Right lobe of liver (tissue), 6 donors: ENCODE measurements around the gene TMEM17. TPM values are rescaled to one million over a fixed set of nuclear protein-coding genes. Genes with fewer than 3 reads are reported as not detected.

ENCODE experiments used
- ATAC-seq, 4 donors: fragments of 200-7000 bp; cut with Tn5 transposase; one replicate each; pipeline ENCODE4 v1.9.1; 2020; ENCODE audit warnings: mild to moderate bottlenecking in 4 of 4, moderate library complexity in 4 of 4
- DNase-seq, 3 donors: peaks; one replicate each; pipeline ENCODE4 v3.0.0-alpha.2; 2020
- H3K27ac ChIP-seq, 3 donors: fragments of 200-600 bp; one replicate each; pipeline ENCODE4 v1.8.0; 2022
- H3K27me3 ChIP-seq, 2 donors: fragments of 200-600 bp; one replicate each; pipeline ENCODE4 v1.8.0; 2022
- H3K36me3 ChIP-seq, 4 donors: fragments of 200-600 bp; sonication (generic) in 1 of 4; one replicate each; pipeline versions ENCODE4 v1.5.1 to v1.8.0; 2017 to 2022; ENCODE audit warnings: control low read depth in 1 of 4
- H3K4me1 ChIP-seq, 4 donors: fragments of 200-600 bp; sonication (generic) in 1 of 4; one replicate each; pipeline versions ENCODE4 v1.5.1 to v1.8.0; 2017 to 2022; ENCODE audit warnings: control low read depth in 1 of 4
- H3K4me3 ChIP-seq, 3 donors: fragments of 200-600 bp; one replicate each; pipeline ENCODE4 v1.8.0; 2022
- H3K9me3 ChIP-seq, 4 donors: fragments of 200-600 bp; sonication (generic) in 1 of 4; one replicate each; pipeline versions ENCODE4 v1.5.1 to v1.8.0; 2017 to 2022; ENCODE audit warnings: control low read depth in 1 of 4
- CTCF ChIP-seq, 4 donors: fragments of 200-600 bp in 3 of 4; fragments of 450-650 bp in 1 of 4; IDR thresholded peaks; one replicate each; pipeline versions ENCODE4 v1.5.1 to v1.8.0; 2016 to 2022; ENCODE audit warnings: antibody characterized with exemption in 4 of 4, mild to moderate bottlenecking in 2 of 4
- POLR2A ChIP-seq: fragments of 450-650 bp; IDR thresholded peaks from one replicate; pipeline ENCODE4 v1.6.1; 2017; ENCODE audit warnings: antibody characterized with exemption, mild to moderate bottlenecking
- WGBS: methylation state at CpG from one replicate; pipeline ENCODE4 v1.1.6; 2018; ENCODE audit warnings: low coverage, low lambda C conversion rate; ENCODE audit not compliant: insufficient coverage; ENCODE audit errors: missing lambda C conversion rate; 5-methylcytosine and 5-hydroxymethylcytosine counted together
- intact Hi-C, 2 donors: fragments of 100-400 bp; cut with DNase I; formaldehyde crosslinking; loops; one replicate each; pipeline versions ENCODE4 v1.11.2 to v1.14.1; 2022
- total RNA-seq, 6 experiments: library from RNA; depleted of rRNA in 2 of 6; stranded (reverse); fragments of >200 nt in 2 of 6; fragmentation: NEBNext Ultra II Directional in 3 of 6; extraction: Animal tissue kit (Norgen Biotek cat#: 25700) in 3 of 6; gene quantifications; one replicate each; pipeline versions ENCODE4 v1.1.0 to v1.2.4, GENCODE V29; 2016 to 2023
- donor health status: DM: no; HTN: yes; CAD: no.
- donor health status: DM: no; HTN: no; CAD: no.
- donor health status: DM: no; HTN: no; CAD: no.
- donor health status: DM: no; HTN: yes; CAD: no.
- donor health status: DM: no; HTN: yes; CAD: no.

Gene TMEM17
- total RNA-seq, 6 experiments from 2014 or later, result 0.40 to 1.2 (median 0.87) TPM

- Histone ChIP-seq H3K36me3 (no peaks in the 10 kb centered on the region), H3K4me1 (peaks cover 0 to 14% (median 2%) of the 10 kb centered on the region in 4 donors), H3K9me3 (no peaks in the 10 kb centered on the region), H3K4me3 (no peak overlapping the region), H3K27ac (peak overlapping the region; percentile 50 to 72 (median 58)), H3K27me3 (no peaks in the 10 kb centered on the region)
- DNase-seq (no peak), ATAC-seq (peak; percentile 66 to 88 (median 78))
- intact Hi-C loops, result no loop called here
- no peak for TF ChIP-seq POLR2A
- 51% methylated on average over 2 of the region's 3 CpGs for WGBS
Measured at GRCh38 chr2:62478093-62478580, 27.9 kb downstream of the TMEM17 start.

GRCh38 chr2:62477573-62477972 lies 28.4 kb downstream of the TMEM17 start:
- H3K4me1 ChIP-seq, result peaks cover 0 to 14% (median 2%) of the 10 kb centered on the region in 4 donors
- TF ChIP-seq CTCF (IDR thresholded peaks at IDR 0.05), result no peak
- no peak for TF ChIP-seq POLR2A
- intact Hi-C loops, result no loop called here
- H3K27me3 ChIP-seq, result no peaks in the 10 kb centered on the region
- no peak overlapping the region for H3K4me3 ChIP-seq
- H3K9me3 ChIP-seq, result no peaks in the 10 kb centered on the region
- ATAC-seq (peak in 1 of 4 donors; percentile 24), DNase-seq (no peak)
- 100% methylated on average over 2 of the region's 4 CpGs for WGBS
- no peaks in the 10 kb centered on the region for H3K36me3 ChIP-seq
- H3K27ac ChIP-seq, result peak overlapping the region; percentile 50 to 72 (median 58)

- intact Hi-C loops, result no loop called here
- DNase-seq, result no peak
- peak overlapping the region; percentile 35 to 50 (median 48) for H3K27ac ChIP-seq
- H3K4me1 ChIP-seq, result peaks cover 0 to 17% (median 2%) of the 10 kb centered on the region in 4 donors
- H3K9me3 ChIP-seq, result no peaks in the 10 kb centered on the region
- WGBS, result 23% methylated on average over 6 of the region's 21 CpGs
- peak; percentile 27 to 54 (median 34) for ATAC-seq
- no peaks in the 10 kb centered on the region for H3K27me3 ChIP-seq
- TF ChIP-seq POLR2A (no peak), CTCF (IDR thresholded peaks at IDR 0.05) (no peak)
- no peaks in the 10 kb centered on the region for H3K36me3 ChIP-seq
- no peak overlapping the region for H3K4me3 ChIP-seq
Measured at GRCh38 chr2:62475172-62476011, 30.6 kb downstream of the TMEM17 start.

GRCh38 chr2:62474176-62474575 lies 31.8 kb downstream of the TMEM17 start:
- Histone ChIP-seq H3K36me3 (no peaks in the 10 kb centered on the region), H3K9me3 (no peaks in the 10 kb centered on the region), H3K27me3 (no peaks in the 10 kb centered on the region), H3K4me3 (no peak overlapping the region), H3K4me1 (peaks cover 0 to 30% (median 7%) of the 10 kb centered on the region in 4 donors), H3K27ac (no peak overlapping the region)
- WGBS, result 31% methylated on average over 4 of the region's 4 CpGs
- intact Hi-C loops, result no loop called here
- no peak for DNase-seq
- ATAC-seq, result peak in 2 of 4 donors; percentile 15 to 20
- TF ChIP-seq CTCF (IDR thresholded peaks at IDR 0.05) (no peak), POLR2A (no peak)

DNA sequence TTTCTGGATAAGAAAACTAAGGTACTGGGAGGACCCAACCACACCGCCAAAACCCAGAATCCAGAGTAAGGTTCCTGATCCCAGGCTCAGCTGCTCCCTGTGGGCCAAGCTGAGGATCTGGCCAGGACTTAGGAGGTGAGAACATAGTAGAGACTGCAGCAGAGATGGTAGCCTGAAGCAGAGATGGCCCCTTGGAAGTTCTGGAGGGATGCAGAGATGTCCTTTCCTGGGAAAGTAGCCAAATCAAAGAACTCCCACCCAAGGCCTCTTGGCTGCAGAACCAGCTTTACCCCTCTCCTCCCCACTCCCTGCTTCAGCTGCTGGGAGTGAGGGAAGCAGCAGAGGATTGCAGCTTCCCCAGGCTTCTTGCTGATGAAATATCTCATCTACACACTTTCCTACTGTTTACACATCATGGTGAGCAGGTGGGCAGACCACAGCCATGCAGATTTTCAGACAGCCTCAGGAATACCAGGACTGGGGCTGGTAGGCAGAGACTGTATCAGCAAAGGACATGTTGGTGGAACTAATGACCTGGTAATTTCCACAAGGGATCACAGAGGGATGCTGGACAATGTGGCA lies 32.7 kb downstream of the TMEM17 start:
- TF ChIP-seq CTCF (IDR thresholded peaks at IDR 0.05), result no peak
- TF ChIP-seq POLR2A, result no peak
- ATAC-seq, result no peak
- DNase-seq, result no peak
- Histone ChIP-seq H3K27me3 (no peaks in the 10 kb centered on the region), H3K36me3 (no peaks in the 10 kb centered on the region), H3K9me3 (no peaks in the 10 kb centered on the region), H3K27ac (no peak overlapping the region), H3K4me3 (no peak overlapping the region), H3K4me1 (peaks cover 0 to 38% (median 7%) of the 10 kb centered on the region in 4 donors)
- WGBS, result 100% methylated on average over 1 of the region's 1 CpG
- intact Hi-C loops, result no loop called here
